Neural progenitor cell (in vitro differentiated cells): ENCODE measurements around the gene NFKBIL1. TPM values are rescaled to one million over a fixed set of nuclear protein-coding genes. Genes with fewer than 3 reads are reported as not detected.

Experiments used
- DNase-seq: peaks from one replicate; pipeline ENCODE4 v3.0.0-alpha.2; 2016; ENCODE audit warnings: low spot score
- H2AFZ ChIP-seq: fragments of 200-600 bp; sonication (generic); replicated peaks from 2 replicates; pipeline ENCODE4 v1.6.1; 2016; ENCODE audit warnings: antibody characterized with exemption
- H3F3A ChIP-seq: fragments of 200-600 bp; sonication (generic); 2 replicates; pipeline ENCODE4 v1.6.1; 2016; ENCODE audit warnings: antibody characterized with exemption, low read depth
- H3K27ac ChIP-seq: fragments of 200-600 bp; sonication (generic); 2 replicates; pipeline ENCODE4 v1.5.1; 2016; ENCODE audit warnings: mild to moderate bottlenecking
- H3K27me3 ChIP-seq: fragments of 200-600 bp; sonication (generic); 2 replicates; pipeline ENCODE4 v1.6.1; 2016; ENCODE audit warnings: mild to moderate bottlenecking, moderate library complexity
- H3K36me3 ChIP-seq: fragments of 200-600 bp; sonication (generic); 2 replicates; pipeline ENCODE4 v1.5.1; 2016
- H3K4me1 ChIP-seq: fragments of 200-600 bp; sonication (generic); 2 replicates; pipeline ENCODE4 v1.6.1; 2016; ENCODE audit warnings: mixed run types
- H3K4me2 ChIP-seq: fragments of 200-600 bp; sonication (generic); 2 replicates; pipeline ENCODE4 v1.6.1; 2016
- H3K4me3 ChIP-seq: fragments of 200-600 bp; sonication (generic); 2 replicates; pipeline ENCODE4 v1.5.1; 2016
- H3K79me2 ChIP-seq: fragments of 200-600 bp; sonication (generic); 2 replicates; pipeline ENCODE4 v1.6.1; 2016; ENCODE audit warnings: low read depth
- H3K9ac ChIP-seq: fragments of 200-600 bp; sonication (generic); 2 replicates; pipeline ENCODE4 v1.6.1; 2016
- H3K9me3 ChIP-seq: fragments of 200-600 bp; sonication (generic); 2 replicates; pipeline ENCODE4 v1.5.1; 2016; ENCODE audit warnings: low read depth
- H4K20me1 ChIP-seq: fragments of 200-600 bp; sonication (generic); 2 replicates; pipeline ENCODE4 v1.6.1; 2016; ENCODE audit warnings: low read depth
- H3K27ac Mint-ChIP-seq: 3 replicates; pipeline ENCODE4 v1.8.0; 2021; ENCODE audit warnings: mixed read lengths
- H3K27me3 Mint-ChIP-seq: 2 replicates; pipeline ENCODE4 v1.8.0; 2022; ENCODE audit warnings: low read depth, mild to moderate bottlenecking, inconsistent platforms, moderate library complexity, mixed read lengths; ENCODE audit not compliant: insufficient read depth
- H3K36me3 Mint-ChIP-seq: 3 replicates; pipeline ENCODE4 v1.8.0; 2021; ENCODE audit warnings: mixed read lengths
- H3K4me1 Mint-ChIP-seq: 3 replicates; pipeline ENCODE4 v1.8.0; 2021; ENCODE audit warnings: mixed read lengths
- H3K4me3 Mint-ChIP-seq: 3 replicates; pipeline ENCODE4 v1.8.0; 2021; ENCODE audit warnings: mild to moderate bottlenecking, moderate library complexity, mixed read lengths
- H3K9me3 Mint-ChIP-seq: 3 replicates; pipeline ENCODE4 v1.8.0; 2020; ENCODE audit warnings: mixed read lengths
- EZH2 ChIP-seq: fragments of 200-600 bp; sonication (generic); IDR thresholded peaks from 2 replicates; pipeline ENCODE4 v1.6.1; 2017; ENCODE audit warnings: antibody characterized with exemption, mild to moderate bottlenecking, moderate library complexity
- EZH2phosphoT487 ChIP-seq: fragments of 200-600 bp; sonication (generic); IDR thresholded peaks from 2 replicates; pipeline ENCODE4 v1.6.1; 2017; ENCODE audit warnings: antibody characterized with exemption
- total RNA-seq: library from RNA; depleted of rRNA; stranded (reverse); fragments of >200 nt; gene quantifications from 2 replicates; pipeline ENCODE4 v1.2.3, GENCODE V29; 2015; ENCODE audit warnings: low replicate concordance
- TF ChIP-seq, protein P1 (sequence below): fragments of 200-600 bp; sonication (generic); IDR thresholded peaks from 2 replicates; pipeline ENCODE4 v1.5.1; 2017; ENCODE audit warnings: antibody characterized with exemption, mild to moderate bottlenecking

NFKBIL1 gene
- total RNA-seq, 1 donor from 2014 or later = 8.6 TPM

DNA sequence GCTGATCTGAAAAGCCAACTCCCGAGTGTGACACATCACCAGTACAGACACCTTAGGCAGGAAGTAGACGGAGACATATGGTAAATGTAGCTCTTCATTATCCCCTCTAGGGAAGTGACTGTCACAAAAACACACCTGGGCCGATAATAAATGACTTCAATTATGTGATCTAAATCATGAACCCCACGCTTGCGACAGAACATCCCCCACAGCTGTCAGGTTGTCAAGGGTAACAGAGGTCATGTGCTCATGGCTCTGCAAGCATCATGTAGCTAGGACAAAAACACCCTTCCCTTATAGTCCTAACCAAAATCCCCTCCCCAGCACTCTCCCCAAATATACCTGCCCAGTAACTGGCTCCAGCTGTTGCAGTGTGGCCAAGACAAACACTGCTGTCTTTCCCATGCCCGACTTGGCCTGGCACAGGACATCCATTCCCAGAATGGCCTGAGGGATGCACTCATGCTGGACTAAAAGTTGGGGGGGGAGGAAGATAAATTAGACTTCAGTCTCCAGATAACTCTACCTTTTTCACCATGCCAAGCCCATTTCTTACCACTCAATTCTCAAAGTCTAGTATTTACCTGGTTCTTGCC is 8.5 kb upstream of the NFKBIL1 start:
- H3K4me3 Mint-ChIP-seq = peak overlapping the region; percentile 100
- no peaks in the 10 kb centered on the region for H3K9me3 ChIP-seq
- H3K4me1 Mint-ChIP-seq = peaks cover 35% of the 10 kb centered on the region
- H3K36me3 ChIP-seq = peaks cover 42% of the 10 kb centered on the region
- H3K9me3 Mint-ChIP-seq = no peaks in the 10 kb centered on the region
- H4K20me1 ChIP-seq = peaks cover 75% of the 10 kb centered on the region
- no peak overlapping the region for H3K27ac Mint-ChIP-seq
- peaks cover 57% of the 10 kb centered on the region for H3K36me3 Mint-ChIP-seq
- peaks cover 6% of the 10 kb centered on the region for H3K27me3 Mint-ChIP-seq
- peak overlapping the region; percentile 89 for H3K4me2 ChIP-seq
- peaks cover 16% of the 10 kb centered on the region for H3K4me1 ChIP-seq
- no peaks in the 10 kb centered on the region for H3K27me3 ChIP-seq
- TF ChIP-seq, protein P1, sequence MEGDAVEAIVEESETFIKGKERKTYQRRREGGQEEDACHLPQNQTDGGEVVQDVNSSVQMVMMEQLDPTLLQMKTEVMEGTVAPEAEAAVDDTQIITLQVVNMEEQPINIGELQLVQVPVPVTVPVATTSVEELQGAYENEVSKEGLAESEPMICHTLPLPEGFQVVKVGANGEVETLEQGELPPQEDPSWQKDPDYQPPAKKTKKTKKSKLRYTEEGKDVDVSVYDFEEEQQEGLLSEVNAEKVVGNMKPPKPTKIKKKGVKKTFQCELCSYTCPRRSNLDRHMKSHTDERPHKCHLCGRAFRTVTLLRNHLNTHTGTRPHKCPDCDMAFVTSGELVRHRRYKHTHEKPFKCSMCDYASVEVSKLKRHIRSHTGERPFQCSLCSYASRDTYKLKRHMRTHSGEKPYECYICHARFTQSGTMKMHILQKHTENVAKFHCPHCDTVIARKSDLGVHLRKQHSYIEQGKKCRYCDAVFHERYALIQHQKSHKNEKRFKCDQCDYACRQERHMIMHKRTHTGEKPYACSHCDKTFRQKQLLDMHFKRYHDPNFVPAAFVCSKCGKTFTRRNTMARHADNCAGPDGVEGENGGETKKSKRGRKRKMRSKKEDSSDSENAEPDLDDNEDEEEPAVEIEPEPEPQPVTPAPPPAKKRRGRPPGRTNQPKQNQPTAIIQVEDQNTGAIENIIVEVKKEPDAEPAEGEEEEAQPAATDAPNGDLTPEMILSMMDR = no peak
- TF ChIP-seq EZH2phosphoT487 = no peak
- no peak for TF ChIP-seq EZH2
- peaks cover 78% of the 10 kb centered on the region for H3F3A ChIP-seq
- peak overlapping the region; percentile 99 for H3K9ac ChIP-seq
- H3K79me2 ChIP-seq = peaks cover 90% of the 10 kb centered on the region
- no peak overlapping the region for H2AFZ ChIP-seq
- peak overlapping the region; percentile 96 for H3K4me3 ChIP-seq
- no peak overlapping the region for H3K27ac ChIP-seq
- no peak for DNase-seq

DNA sequence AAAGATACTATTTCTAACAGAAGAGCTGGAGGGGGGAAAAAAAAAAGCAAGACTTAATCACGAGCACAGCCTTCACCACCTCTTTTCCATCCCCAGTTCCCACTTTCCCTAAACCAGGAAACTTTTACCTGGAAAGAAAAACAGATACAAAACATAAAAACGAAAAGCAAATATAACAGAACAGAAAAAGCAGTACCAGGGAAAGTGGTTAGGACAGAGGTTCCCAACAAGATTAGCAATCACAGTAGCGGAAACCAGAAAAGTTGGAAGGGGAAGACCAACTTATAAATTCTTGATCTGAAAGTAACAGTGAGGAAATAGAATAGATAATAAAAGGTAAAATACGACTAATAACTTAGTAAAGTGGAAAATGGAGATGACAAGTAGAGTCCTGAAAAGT is 6.8 kb upstream of the NFKBIL1 start:
- Histone ChIP-seq H3K4me1 (peaks cover 16% of the 10 kb centered on the region), H3K27ac (no peak overlapping the region), H3F3A (peaks cover 61% of the 10 kb centered on the region), H3K4me3 (peak overlapping the region; percentile 96), H3K9ac (peak overlapping the region; percentile 99), H4K20me1 (peaks cover 58% of the 10 kb centered on the region), H3K9me3 (no peaks in the 10 kb centered on the region), H3K36me3 (peaks cover 32% of the 10 kb centered on the region), H3K79me2 (peaks cover 76% of the 10 kb centered on the region), H3K27me3 (no peaks in the 10 kb centered on the region), H3K4me2 (peak overlapping the region; percentile 89), H2AFZ (no peak overlapping the region)
- TF ChIP-seq, protein P1 = no peak
- no peak for TF ChIP-seq EZH2
- no peak for TF ChIP-seq EZH2phosphoT487
- DNase-seq = no peak
- peaks cover 6% of the 10 kb centered on the region for H3K27me3 Mint-ChIP-seq
- peak overlapping the region; percentile 100 for H3K4me3 Mint-ChIP-seq
- H3K36me3 Mint-ChIP-seq = peaks cover 45% of the 10 kb centered on the region
- H3K9me3 Mint-ChIP-seq = no peaks in the 10 kb centered on the region
- H3K4me1 Mint-ChIP-seq = peaks cover 44% of the 10 kb centered on the region
- H3K27ac Mint-ChIP-seq = peak overlapping the region; percentile 100

DNA sequence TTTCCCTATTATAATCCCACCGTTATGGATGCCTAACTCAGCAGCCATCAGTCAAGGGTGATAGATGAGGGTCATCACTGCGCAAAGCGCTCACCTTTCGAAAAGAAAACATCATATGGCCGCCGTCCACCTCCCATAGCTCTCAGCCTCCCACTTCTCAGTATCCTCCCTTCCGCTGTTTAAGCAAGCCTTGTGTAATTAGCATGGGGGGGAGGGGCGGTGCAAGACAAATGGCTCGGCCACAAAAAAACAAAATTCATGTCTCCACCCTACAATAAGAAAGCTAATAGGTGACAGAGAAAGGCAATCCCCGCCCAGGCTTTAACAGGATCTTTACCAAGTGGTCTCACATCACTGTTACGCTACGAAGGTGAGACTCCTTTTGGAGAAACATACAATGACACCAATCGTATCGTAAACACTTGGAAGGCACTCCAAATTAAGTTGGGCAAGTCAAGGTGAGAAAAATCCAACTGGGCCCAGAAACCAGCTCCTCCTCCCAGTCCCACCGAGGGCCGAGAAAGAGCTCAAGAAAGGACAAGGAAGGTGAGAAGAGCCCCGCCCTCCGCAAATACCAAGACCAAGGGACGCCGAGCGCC is 6.2 kb upstream of the NFKBIL1 start:
- TF ChIP-seq EZH2 (no peak), EZH2phosphoT487 (no peak)
- TF ChIP-seq, protein P1 = no peak
- peak overlapping the region; percentile 100 for H3K27ac Mint-ChIP-seq
- H3K9ac ChIP-seq = peak overlapping the region; percentile 99
- peak overlapping the region; percentile 30 for H2AFZ ChIP-seq
- H4K20me1 ChIP-seq = peaks cover 52% of the 10 kb centered on the region
- peaks cover 21% of the 10 kb centered on the region for H3K4me1 ChIP-seq
- H3K4me3 ChIP-seq = peak overlapping the region; percentile 96
- H3K27ac ChIP-seq = peak overlapping the region; percentile 100
- H3K4me2 ChIP-seq = peak overlapping the region; percentile 89
- H3K4me1 Mint-ChIP-seq = peaks cover 49% of the 10 kb centered on the region
- H3K27me3 Mint-ChIP-seq = peaks cover 6% of the 10 kb centered on the region
- peak overlapping the region; percentile 100 for H3K4me3 Mint-ChIP-seq
- peak; percentile 53 for DNase-seq
- no peaks in the 10 kb centered on the region for H3K9me3 ChIP-seq
- peaks cover 28% of the 10 kb centered on the region for H3K36me3 ChIP-seq
- H3K9me3 Mint-ChIP-seq = no peaks in the 10 kb centered on the region
- peaks cover 73% of the 10 kb centered on the region for H3K79me2 ChIP-seq
- H3K27me3 ChIP-seq = no peaks in the 10 kb centered on the region
- H3K36me3 Mint-ChIP-seq = peaks cover 39% of the 10 kb centered on the region
- H3F3A ChIP-seq = peaks cover 56% of the 10 kb centered on the region
